Naive thymus-derived CD4-positive, alpha-beta T cell (primary cell): ENCODE results near the gene NAV1. TPM values are rescaled to one million over a fixed set of nuclear protein-coding genes. Genes with fewer than 3 reads are reported as not detected.

Experiments
- ATAC-seq: fragments of 150-1000 bp; cut with Tn5 transposase; 2 replicates; pipeline ENCODE4 v1.10.0; 2021; ENCODE audit warnings: mild to moderate bottlenecking, moderate library complexity
- CTCF ChIA-PET: fragments of 350-600 bp; sonication (Branson Sonifier 250); formaldehyde crosslinking; loops from one replicate; lab custom pipeline; 2021; ENCODE audit warnings: antibody characterized with exemption; lab: Charles Lee
- POLR2A ChIA-PET: fragments of 350-600 bp; sonication (Branson Sonifier 250); formaldehyde crosslinking; loops from one replicate; lab custom pipeline; 2021; ENCODE audit warnings: antibody characterized with exemption, inconsistent platforms; lab: Charles Lee
- DNase-seq, 9 donors: peaks; one replicate each; pipeline versions ENCODE4 v3.0.0 to v3.0.0-alpha.2; 2020 to 2022; ENCODE audit warnings: mixed read lengths in 1 of 9
- H3K27ac ChIP-seq: one replicate; pipeline ENCODE4 v1.7.0; 2013; ENCODE audit warnings: mild to moderate bottlenecking, low read depth, low read length, moderate library complexity
- H3K27me3 ChIP-seq, 2 donors: one replicate each; pipeline ENCODE4 v1.7.0; 2013; ENCODE audit warnings: low read length in 2 of 2, mild to moderate bottlenecking in 2 of 2, moderate library complexity in 2 of 2; ENCODE audit not compliant: control insufficient read depth in 2 of 2, insufficient read depth in 2 of 2
- H3K36me3 ChIP-seq, 3 experiments: 1 replicate in 2 of 3; 2 replicates in 1 of 3; pipeline ENCODE4 v1.7.0; 2013; ENCODE audit warnings: low read length in 3 of 3, mild to moderate bottlenecking in 3 of 3, moderate library complexity in 1 of 3; ENCODE audit not compliant: insufficient read depth in 3 of 3, control insufficient read depth in 2 of 3
- H3K4me1 ChIP-seq, 2 donors: one replicate each; pipeline ENCODE4 v1.7.0; 2013; ENCODE audit warnings: low read length in 2 of 2, mild to moderate bottlenecking in 2 of 2, moderate library complexity in 1 of 2; ENCODE audit not compliant: control insufficient read depth in 2 of 2, insufficient read depth in 2 of 2
- H3K4me3 ChIP-seq: 2 replicates; pipeline ENCODE4 v1.7.0; 2013; ENCODE audit warnings: mild to moderate bottlenecking, low read length
- H3K9me3 ChIP-seq, 3 experiments: 1 replicate in 2 of 3; 2 replicates in 1 of 3; pipeline ENCODE4 v1.7.0; 2013; ENCODE audit warnings: low read length in 3 of 3; ENCODE audit not compliant: control insufficient read depth in 2 of 3
- H3K27ac Mint-ChIP-seq, 9 donors: one replicate each; pipeline ENCODE4 v1.8.0; 2020 to 2022; ENCODE audit warnings: mixed read lengths in 9 of 9, mild to moderate bottlenecking in 8 of 9, moderate library complexity in 5 of 9, inconsistent platforms in 2 of 9
- H3K27me3 Mint-ChIP-seq, 5 donors: one replicate each; pipeline ENCODE4 v1.8.0; 2021 to 2022; ENCODE audit warnings: mixed read lengths in 5 of 5, mild to moderate bottlenecking in 1 of 5
- H3K36me3 Mint-ChIP-seq, 5 donors: one replicate each; pipeline ENCODE4 v1.8.0; 2020 to 2022; ENCODE audit warnings: mixed read lengths in 5 of 5, mild to moderate bottlenecking in 3 of 5, inconsistent platforms in 1 of 5
- H3K4me1 Mint-ChIP-seq, 7 donors: one replicate each; pipeline ENCODE4 v1.8.0; 2020 to 2022; ENCODE audit warnings: mixed read lengths in 7 of 7, mild to moderate bottlenecking in 3 of 7, inconsistent platforms in 1 of 7
- H3K4me3 Mint-ChIP-seq, 10 donors: one replicate each; pipeline ENCODE4 v1.8.0; 2020 to 2022; ENCODE audit warnings: mild to moderate bottlenecking in 10 of 10, mixed read lengths in 10 of 10, moderate library complexity in 6 of 10, inconsistent platforms in 2 of 10
- H3K9me3 Mint-ChIP-seq, 11 donors: one replicate each; pipeline ENCODE4 v1.8.0; 2020 to 2022; ENCODE audit warnings: mixed read lengths in 11 of 11, mild to moderate bottlenecking in 4 of 11, inconsistent platforms in 1 of 11, moderate library complexity in 1 of 11
- intact Hi-C, 2 donors: fragments of 100-400 bp; cut with micrococcal nuclease; formaldehyde crosslinking; loops; one replicate each; pipeline ENCODE4 v1.15.1; 2023
- polyA plus RNA-seq, 2 donors: library from polyadenylated mRNA; unstranded; fragments of 300-500 nt; fragmentation: Illumina TruSeq; gene quantifications; one replicate each; pipeline ENCODE4 v1.2.3, GENCODE V29; 2021
- total RNA-seq, 6 experiments: library from RNA in 5 of 6; stranded (reverse) in 5 of 6; gene quantifications; 1 replicate in 5 of 6; 2 replicates in 1 of 6; pipeline ENCODE4 v1.2.3 and lab custom pipeline; 2021 to 2026

NAV1 gene
- total and polyA plus RNA-seq, 7 experiments from 2014 or later: 0.18 to 10.8 (median 2.6) TPM

DNA sequence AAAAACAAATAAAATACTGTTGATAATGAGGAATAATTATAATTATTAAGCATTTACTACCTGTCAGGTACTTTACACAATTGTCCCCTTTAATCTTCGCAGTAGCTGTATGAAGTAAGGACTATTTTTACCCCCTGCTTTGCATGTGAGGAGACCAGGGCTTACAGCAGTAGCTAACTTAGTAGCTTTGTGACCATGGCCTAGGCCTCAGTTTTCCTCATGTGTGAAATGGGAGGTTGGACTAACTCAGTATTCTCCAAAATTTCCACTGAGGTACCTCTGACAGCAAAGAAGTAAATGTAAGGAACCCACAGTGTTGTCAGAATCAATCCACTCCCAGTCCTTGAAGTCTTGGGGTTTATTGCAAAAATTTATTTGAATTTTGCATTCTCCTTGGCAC is 28.2 kb upstream of the NAV1 start:
- DNase-seq: no peak
- Histone ChIP-seq H3K27me3 (no peaks in the 10 kb centered on the region), H3K27ac (no peak overlapping the region), H3K4me3 (no peak overlapping the region), H3K36me3 (no peaks in the 10 kb centered on the region), H3K4me1 (peaks cover 16 to 19% of the 10 kb centered on the region in 2 donors), H3K9me3 (no peaks in the 10 kb centered on the region)
- Mint-ChIP-seq H3K4me1 (peaks cover 7 to 36% (median 28%) of the 10 kb centered on the region in 7 donors), H3K4me3 (no peak overlapping the region), H3K9me3 (no peaks in the 10 kb centered on the region), H3K36me3 (peaks cover 5 to 13% (median 8%) of the 10 kb centered on the region in 5 donors), H3K27me3 (no peaks in the 10 kb centered on the region), H3K27ac (peak overlapping the region in 1 of 9 donors; percentile 76)
- intact Hi-C loops: loop anchor here in 1 of 2 donors (5.0 kb wide), 1 partner anchor 358 kb away; the partner anchor contains the start of gene TMEM9
- no peak for ATAC-seq
- POLR2A ChIA-PET: no interaction called here
- CTCF ChIA-PET: interaction anchor here (3.3 to 6.2 kb wide), 2 partner anchors 8 to 26 kb away, joined by 29 to 215 read pairs; no protein-coding TSS in a partner anchor

DNA sequence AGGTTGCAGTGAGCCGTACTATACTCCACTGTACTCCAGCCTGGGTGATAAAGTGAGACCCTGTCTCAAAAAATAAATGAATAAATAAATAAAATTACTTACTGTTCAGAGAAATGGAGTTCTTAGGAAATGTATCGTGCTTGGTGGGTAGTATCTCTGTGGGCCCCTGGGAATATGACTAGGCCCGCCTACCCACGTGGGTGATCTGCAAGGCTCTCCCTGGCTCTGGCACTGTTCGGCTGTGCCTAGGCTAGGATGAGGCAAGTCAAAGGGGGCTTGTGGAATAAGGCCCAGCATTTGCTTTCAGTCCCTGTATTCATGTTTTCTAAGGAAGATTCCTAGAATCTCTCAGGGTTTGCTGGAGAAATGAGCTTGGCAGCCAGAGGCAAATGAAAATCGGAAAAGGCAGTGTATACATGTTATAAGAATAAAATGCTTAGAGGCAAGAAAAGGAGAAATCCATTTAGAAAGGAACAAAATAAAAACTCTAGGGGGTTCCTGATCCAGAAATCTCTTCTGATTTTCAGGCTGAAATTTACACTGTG is 27.5 kb upstream of the NAV1 start:
- Histone ChIP-seq H3K36me3 (no peaks in the 10 kb centered on the region), H3K27me3 (no peaks in the 10 kb centered on the region), H3K4me3 (no peak overlapping the region), H3K4me1 (peaks cover 9 to 12% of the 10 kb centered on the region in 2 donors), H3K27ac (no peak overlapping the region), H3K9me3 (no peaks in the 10 kb centered on the region)
- H3K36me3 Mint-ChIP-seq: peaks cover 5 to 13% (median 9%) of the 10 kb centered on the region in 5 donors
- no peaks in the 10 kb centered on the region for H3K27me3 Mint-ChIP-seq
- ChIA-PET POLR2A (interaction anchor here (0.9 kb wide), 1 partner anchor 15 kb away, joined by 3 read pairs; no protein-coding TSS in a partner anchor), CTCF (interaction anchor here (0.8 to 6.2 kb wide), 6 partner anchors 9 to 75 kb away, joined by 3 to 215 read pairs (median 12); no protein-coding TSS in a partner anchor)
- H3K4me3 Mint-ChIP-seq: no peak overlapping the region
- ATAC-seq: no peak
- intact Hi-C loops: loop anchor here in 1 of 2 donors (5.0 kb wide), 1 partner anchor 359 kb away; the partner anchor contains the start of gene TMEM9
- DNase-seq: no peak
- no peaks in the 10 kb centered on the region for H3K9me3 Mint-ChIP-seq
- H3K27ac Mint-ChIP-seq: no peak overlapping the region
- H3K4me1 Mint-ChIP-seq: peaks cover 0 to 29% (median 20%) of the 10 kb centered on the region in 7 donors

DNA sequence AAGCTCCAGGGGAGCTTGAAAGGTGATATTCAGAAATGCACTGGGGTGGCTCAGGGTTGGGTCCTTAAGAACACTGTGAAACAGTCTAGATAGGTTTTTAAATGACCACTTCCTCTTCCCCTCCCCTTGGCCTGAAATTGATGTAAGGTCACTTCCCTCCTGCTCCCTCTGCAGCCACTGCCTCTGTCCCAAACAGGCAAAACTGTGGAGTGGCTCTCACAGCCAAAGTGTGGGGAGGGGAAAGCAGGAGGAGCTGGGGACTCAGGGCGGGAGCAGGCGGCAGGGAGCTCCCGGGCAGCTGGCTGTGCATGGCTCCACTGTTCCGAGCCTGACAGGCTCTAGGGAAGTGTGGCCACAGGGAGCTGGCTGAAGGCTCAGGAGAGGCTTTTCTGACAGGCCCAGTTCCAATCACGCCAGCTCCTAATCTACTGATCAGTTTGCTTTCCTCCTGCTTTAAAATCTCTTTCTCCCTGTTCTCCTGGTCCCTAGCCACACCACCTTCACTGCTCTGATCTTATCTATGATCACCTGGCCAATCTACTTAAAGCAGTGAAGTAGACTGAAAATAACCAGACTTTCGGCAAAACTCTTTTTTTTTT is 26.9 kb upstream of the NAV1 start:
- CTCF ChIA-PET: interaction anchor here (0.6 to 6.2 kb wide), 12 partner anchors 9 to 320 kb away, joined by 3 to 215 read pairs (median 7); no protein-coding TSS in a partner anchor
- Histone ChIP-seq H3K27me3 (no peaks in the 10 kb centered on the region), H3K9me3 (no peaks in the 10 kb centered on the region), H3K4me3 (no peak overlapping the region), H3K36me3 (no peaks in the 10 kb centered on the region), H3K4me1 (peaks cover 9 to 10% of the 10 kb centered on the region in 2 donors), H3K27ac (no peak overlapping the region)
- intact Hi-C loops: loop anchor here in 1 of 2 donors (5.0 kb wide), 1 partner anchor 360 kb away; the partner anchor contains the start of gene TMEM9
- Mint-ChIP-seq H3K27ac (no peak overlapping the region), H3K4me1 (peaks cover 0 to 28% (median 19%) of the 10 kb centered on the region in 7 donors), H3K27me3 (no peaks in the 10 kb centered on the region), H3K9me3 (no peaks in the 10 kb centered on the region), H3K36me3 (peaks cover 5 to 13% (median 9%) of the 10 kb centered on the region in 5 donors), H3K4me3 (no peak overlapping the region)
- POLR2A ChIA-PET: interaction anchor here (0.6 to 0.9 kb wide), 2 partner anchors 16 to 173 kb away, joined by 3 read pairs; no protein-coding TSS in a partner anchor
- DNase-seq (no peak), ATAC-seq (peak; percentile 14)

DNA sequence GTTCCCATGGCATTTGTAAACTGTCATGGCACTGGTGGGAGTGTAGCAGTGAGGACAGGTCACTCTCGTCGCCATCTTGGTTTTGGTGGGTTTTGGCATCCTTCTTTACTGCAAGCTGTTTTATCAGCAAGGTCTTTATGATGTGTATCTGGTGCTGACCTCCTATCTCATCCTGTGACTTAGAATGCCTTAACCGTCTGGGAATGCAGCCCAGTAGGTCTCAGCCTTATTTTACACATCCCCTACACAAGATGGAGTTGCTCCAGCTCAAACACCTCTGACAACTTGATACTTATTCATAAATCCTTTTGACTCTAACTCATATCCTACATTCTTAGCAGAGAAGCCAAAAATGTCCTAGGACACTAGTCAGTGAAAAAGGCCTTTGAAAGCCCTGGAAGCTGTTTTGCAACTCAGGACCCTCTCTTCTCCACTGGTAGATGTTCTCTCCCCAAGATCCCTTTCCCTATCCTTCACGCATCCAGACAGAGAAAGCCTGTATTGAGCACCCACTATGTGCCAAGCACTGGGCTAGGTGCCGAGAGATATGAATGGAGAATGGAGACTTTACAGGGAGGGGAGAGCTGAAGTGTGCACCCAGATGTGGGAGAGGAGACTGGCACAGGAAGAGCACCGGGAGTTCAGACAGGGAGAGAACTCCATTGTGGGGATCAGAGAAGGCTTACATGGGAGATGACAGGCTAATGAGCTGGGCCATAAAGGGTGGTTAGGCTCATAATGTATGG is 25.3 kb upstream of the NAV1 start:
- no peak overlapping the region for H3K27ac ChIP-seq
- ChIA-PET POLR2A (interaction anchor here (1.0 to 2.1 kb wide), 2 partner anchors 11 to 32 kb away, joined by 3 to 10 read pairs; no protein-coding TSS in a partner anchor), CTCF (interaction anchor here (0.8 to 6.2 kb wide), 13 partner anchors 8 to 77 kb away, joined by 3 to 215 read pairs (median 5); no protein-coding TSS in a partner anchor)
- H3K4me3 ChIP-seq: no peak overlapping the region
- H3K9me3 Mint-ChIP-seq: no peaks in the 10 kb centered on the region
- no peaks in the 10 kb centered on the region for H3K4me1 ChIP-seq
- DNase-seq: no peak
- intact Hi-C loops: loop anchor here (1.0 to 5.0 kb wide), 4 partner anchors 31 to 361 kb away; partner anchors contain the start of gene TMEM9 (in 1 of the 2)
- H3K4me1 Mint-ChIP-seq: peaks cover 0 to 19% (median 14%) of the 10 kb centered on the region in 7 donors
- H3K4me3 Mint-ChIP-seq: no peak overlapping the region
- no peaks in the 10 kb centered on the region for H3K27me3 ChIP-seq
- H3K36me3 ChIP-seq: no peaks in the 10 kb centered on the region
- H3K9me3 ChIP-seq: no peaks in the 10 kb centered on the region
- H3K36me3 Mint-ChIP-seq: peaks cover 5 to 24% (median 18%) of the 10 kb centered on the region in 5 donors
- no peaks in the 10 kb centered on the region for H3K27me3 Mint-ChIP-seq
- H3K27ac Mint-ChIP-seq: no peak overlapping the region
- ATAC-seq: no peak

DNA sequence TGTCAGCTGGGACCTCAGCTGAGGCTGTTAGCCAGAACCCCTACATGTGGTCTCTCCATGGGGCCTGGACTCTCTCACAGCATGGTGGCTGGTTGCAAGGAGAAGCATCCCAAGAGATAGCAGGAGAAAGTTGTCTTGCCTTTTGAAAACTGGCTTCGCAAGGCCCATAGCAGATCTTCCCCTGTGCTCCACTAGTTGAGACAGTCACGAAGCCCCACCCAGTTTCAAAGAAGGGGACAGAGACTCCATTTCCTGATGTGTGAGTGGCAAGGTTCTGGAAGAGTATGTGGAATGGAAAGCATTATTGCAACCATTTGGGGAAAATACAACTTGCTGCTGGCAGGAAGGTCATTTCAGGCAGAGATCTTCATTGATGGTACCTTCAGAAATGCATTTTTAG is 24.5 kb upstream of the NAV1 start:
- POLR2A ChIA-PET: interaction anchor here (2.1 kb wide), 1 partner anchor 33 kb away, joined by 10 read pairs; no protein-coding TSS in a partner anchor
- H3K9me3 Mint-ChIP-seq: no peaks in the 10 kb centered on the region

More for the DNA sequence above, 24.5 kb upstream of the NAV1 start:
- no peak overlapping the region for H3K27ac ChIP-seq
- CTCF ChIA-PET: interaction anchor here (1.1 to 6.2 kb wide), 4 partner anchors 11 to 37 kb away, joined by 3 to 215 read pairs (median 4); no protein-coding TSS in a partner anchor
- no peaks in the 10 kb centered on the region for H3K9me3 ChIP-seq
- no peak for ATAC-seq
- Mint-ChIP-seq H3K36me3 (peaks cover 5 to 29% (median 19%) of the 10 kb centered on the region in 5 donors), H3K27me3 (no peaks in the 10 kb centered on the region), H3K4me3 (no peak overlapping the region), H3K27ac (no peak overlapping the region), H3K4me1 (peaks cover 0 to 16% (median 6%) of the 10 kb centered on the region in 7 donors)
- no peaks in the 10 kb centered on the region for H3K36me3 ChIP-seq
- no peak overlapping the region for H3K4me3 ChIP-seq
- no peaks in the 10 kb centered on the region for H3K27me3 ChIP-seq
- no peak for DNase-seq
- H3K4me1 ChIP-seq: no peaks in the 10 kb centered on the region
- intact Hi-C loops: loop anchor here in 1 of 2 donors (5.0 kb wide), 1 partner anchor 362 kb away; the partner anchor contains the start of gene TMEM9
